Glutamatergic neuron (in vitro differentiated cells): ENCODE data around the gene TSC22D1. TPM values are rescaled to one million over a fixed set of nuclear protein-coding genes. Genes with fewer than 3 reads are reported as not detected.

Source experiments
- DNase-seq: peaks from one replicate; pipeline ENCODE4 v3.0.0; 2022
- H3K27ac Mint-ChIP-seq: one replicate; pipeline ENCODE4 v1.8.0; 2020; ENCODE audit warnings: mild to moderate bottlenecking, mixed read lengths, inconsistent platforms; ENCODE audit not compliant: unreplicated experiment
- H3K27me3 Mint-ChIP-seq: one replicate; pipeline ENCODE4 v1.8.0; 2020; ENCODE audit warnings: mild to moderate bottlenecking, moderate library complexity, mixed read lengths, inconsistent platforms; ENCODE audit not compliant: unreplicated experiment
- H3K36me3 Mint-ChIP-seq: one replicate; pipeline ENCODE4 v1.8.0; 2020; ENCODE audit warnings: mild to moderate bottlenecking, mixed read lengths, inconsistent platforms; ENCODE audit not compliant: unreplicated experiment
- H3K4me1 Mint-ChIP-seq: one replicate; pipeline ENCODE4 v1.8.0; 2020; ENCODE audit warnings: mild to moderate bottlenecking, low read depth, mixed read lengths, inconsistent platforms; ENCODE audit not compliant: unreplicated experiment
- H3K4me3 Mint-ChIP-seq: one replicate; pipeline ENCODE4 v1.8.0; 2020; ENCODE audit warnings: mild to moderate bottlenecking, mixed read lengths, inconsistent platforms; ENCODE audit not compliant: unreplicated experiment
- H3K9me3 Mint-ChIP-seq: one replicate; pipeline ENCODE4 v1.8.0; 2020; ENCODE audit warnings: mild to moderate bottlenecking, moderate library complexity, mixed read lengths, inconsistent platforms; ENCODE audit not compliant: unreplicated experiment
- CTCF ChIP-seq: fragments of 200-600 bp; sonication (generic); IDR thresholded peaks from one replicate; pipeline ENCODE4 v1.5.0; 2021; ENCODE audit not compliant: partially characterized antibody, unreplicated experiment
- total RNA-seq: library from RNA; stranded (reverse); fragmentation: NEBNext Ultra II Directional; extraction: Animal tissue kit (Norgen Biotek cat#: 25700); gene quantifications from one replicate; pipeline ENCODE4 v1.2.1, GENCODE V29; 2021; ENCODE audit not compliant: unreplicated experiment

TSC22D1 gene
- total RNA-seq, 1 donor from 2014 or later: 111 TPM

DNA sequence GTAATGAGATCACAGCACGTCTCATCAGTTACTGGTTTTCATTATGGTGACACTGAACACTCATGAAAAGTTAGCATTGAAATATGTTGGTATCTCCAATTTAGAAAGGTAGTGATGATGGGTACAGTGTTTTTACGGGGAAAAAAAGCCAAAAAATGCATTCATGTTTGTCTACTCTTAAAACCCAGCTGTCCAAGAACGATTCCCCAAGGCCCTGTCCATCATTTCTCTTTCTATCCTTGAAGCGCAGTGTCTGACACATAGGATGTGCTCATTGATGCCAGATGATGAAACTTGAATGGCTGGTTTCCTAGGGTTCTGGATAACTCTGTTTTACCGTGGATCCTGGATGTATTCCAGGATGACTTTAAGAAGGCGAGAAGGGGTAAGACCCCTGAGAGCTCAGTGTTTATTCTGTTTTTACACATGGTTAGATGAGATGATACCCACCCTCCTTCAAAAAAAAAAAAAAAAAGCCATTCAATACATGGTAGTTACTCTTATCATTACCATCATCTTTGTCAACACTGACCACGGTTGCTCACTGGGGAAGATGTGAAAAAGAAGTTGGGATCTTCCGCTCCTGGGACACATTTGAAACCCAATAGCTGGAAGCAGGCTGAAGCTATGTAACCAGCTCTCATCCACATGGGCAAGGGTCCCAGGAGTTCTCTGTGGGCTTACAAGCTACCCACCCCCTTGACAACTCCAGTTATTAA lies 180.0 kb downstream of the TSC22D1 start:
- H3K9me3 Mint-ChIP-seq: peaks cover 12% of the 10 kb centered on the region
- H3K4me3 Mint-ChIP-seq: peak overlapping the region; percentile 64
- DNase-seq: no peak
- H3K27me3 Mint-ChIP-seq: peaks cover 9% of the 10 kb centered on the region
- H3K27ac Mint-ChIP-seq: peak overlapping the region; percentile 40
- TF ChIP-seq CTCF: no peak
- H3K4me1 Mint-ChIP-seq: peaks cover 52% of the 10 kb centered on the region
- H3K36me3 Mint-ChIP-seq: peaks cover 6% of the 10 kb centered on the region

- Mint-ChIP-seq H3K9me3 (peaks cover 4% of the 10 kb centered on the region), H3K27me3 (peaks cover 7% of the 10 kb centered on the region), H3K36me3 (peaks cover 12% of the 10 kb centered on the region), H3K4me1 (peaks cover 51% of the 10 kb centered on the region), H3K4me3 (no peak overlapping the region), H3K27ac (no peak overlapping the region)
- TF ChIP-seq CTCF: no peak
- no peak for DNase-seq
Measured at GRCh38 chr13:44394658-44395057, 181.5 kb downstream of the TSC22D1 start.

- H3K9me3 Mint-ChIP-seq: peaks cover 9% of the 10 kb centered on the region
- TF ChIP-seq CTCF: no peak
- peaks cover 11% of the 10 kb centered on the region for H3K27me3 Mint-ChIP-seq
- H3K4me3 Mint-ChIP-seq: no peak overlapping the region
- H3K4me1 Mint-ChIP-seq: peaks cover 52% of the 10 kb centered on the region
- H3K27ac Mint-ChIP-seq: no peak overlapping the region
- no peak for DNase-seq
- peaks cover 12% of the 10 kb centered on the region for H3K36me3 Mint-ChIP-seq
Measured at GRCh38 chr13:44393391-44393790, 182.7 kb downstream of the TSC22D1 start.

DNA sequence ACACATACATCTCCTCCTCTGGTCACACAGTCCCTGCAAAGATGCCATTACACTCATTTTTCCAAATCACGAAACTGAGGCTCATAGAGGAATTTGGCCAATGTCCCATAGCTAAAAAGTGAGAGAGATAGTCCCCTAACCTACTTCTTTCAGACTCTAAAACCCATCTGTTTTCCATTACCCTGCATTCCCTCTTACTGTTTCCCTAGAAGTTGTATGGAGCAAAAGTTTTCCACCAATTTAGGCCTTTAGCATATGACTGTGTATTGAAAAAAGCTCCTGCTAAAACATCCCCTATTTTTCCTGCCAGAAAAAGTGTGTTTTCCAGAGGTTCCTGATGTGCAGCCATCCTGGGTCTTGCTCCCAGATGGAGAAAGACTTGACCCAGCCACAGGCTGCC lies 186.3 kb downstream of the TSC22D1 start:
- no peak overlapping the region for H3K27ac Mint-ChIP-seq
- no peak for DNase-seq
- peaks cover 12% of the 10 kb centered on the region for H3K36me3 Mint-ChIP-seq
- TF ChIP-seq CTCF: no peak
- H3K4me3 Mint-ChIP-seq: peak overlapping the region; percentile 43
- peaks cover 44% of the 10 kb centered on the region for H3K4me1 Mint-ChIP-seq
- peaks cover 10% of the 10 kb centered on the region for H3K9me3 Mint-ChIP-seq
- H3K27me3 Mint-ChIP-seq: peaks cover 15% of the 10 kb centered on the region

GRCh38 chr13:44389060-44389666 lies 187.0 kb downstream of the TSC22D1 start:
- Mint-ChIP-seq H3K4me1 (peaks cover 44% of the 10 kb centered on the region), H3K27me3 (peaks cover 15% of the 10 kb centered on the region), H3K27ac (peak overlapping the region; percentile 96), H3K9me3 (peaks cover 10% of the 10 kb centered on the region), H3K36me3 (peaks cover 12% of the 10 kb centered on the region), H3K4me3 (peak overlapping the region; percentile 72)
- no peak for DNase-seq
- no peak for TF ChIP-seq CTCF
